ENCODE results near the gene ICA1.

DNA sequence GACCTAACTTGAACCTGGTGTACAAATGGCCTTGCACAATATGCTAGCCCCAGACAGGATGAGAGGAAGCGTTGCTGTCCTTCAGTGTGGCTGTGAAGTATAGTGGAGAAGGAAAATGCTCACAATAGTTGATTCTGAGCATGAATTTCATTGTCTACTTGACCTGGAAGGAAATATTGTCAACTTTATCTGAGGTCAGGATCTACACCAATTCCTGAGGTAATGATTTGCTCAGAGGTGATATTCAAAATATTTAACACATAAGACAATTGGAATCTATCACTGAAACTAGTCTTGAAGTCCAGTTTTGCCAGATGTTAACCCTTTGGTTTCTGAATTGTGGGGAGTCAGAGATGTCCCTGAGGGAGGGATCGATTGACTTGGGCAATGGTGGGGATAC, 20.9 kb upstream of the ICA1 start:
- TF ChIP-seq, protein P1, sequence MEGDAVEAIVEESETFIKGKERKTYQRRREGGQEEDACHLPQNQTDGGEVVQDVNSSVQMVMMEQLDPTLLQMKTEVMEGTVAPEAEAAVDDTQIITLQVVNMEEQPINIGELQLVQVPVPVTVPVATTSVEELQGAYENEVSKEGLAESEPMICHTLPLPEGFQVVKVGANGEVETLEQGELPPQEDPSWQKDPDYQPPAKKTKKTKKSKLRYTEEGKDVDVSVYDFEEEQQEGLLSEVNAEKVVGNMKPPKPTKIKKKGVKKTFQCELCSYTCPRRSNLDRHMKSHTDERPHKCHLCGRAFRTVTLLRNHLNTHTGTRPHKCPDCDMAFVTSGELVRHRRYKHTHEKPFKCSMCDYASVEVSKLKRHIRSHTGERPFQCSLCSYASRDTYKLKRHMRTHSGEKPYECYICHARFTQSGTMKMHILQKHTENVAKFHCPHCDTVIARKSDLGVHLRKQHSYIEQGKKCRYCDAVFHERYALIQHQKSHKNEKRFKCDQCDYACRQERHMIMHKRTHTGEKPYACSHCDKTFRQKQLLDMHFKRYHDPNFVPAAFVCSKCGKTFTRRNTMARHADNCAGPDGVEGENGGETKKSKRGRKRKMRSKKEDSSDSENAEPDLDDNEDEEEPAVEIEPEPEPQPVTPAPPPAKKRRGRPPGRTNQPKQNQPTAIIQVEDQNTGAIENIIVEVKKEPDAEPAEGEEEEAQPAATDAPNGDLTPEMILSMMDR (conservative IDR thresholded peaks at IDR 0.05; ENCODE audit: low read depth, low read length), result no peak
- TF ChIP-seq EZH2 (IDR thresholded peaks at IDR 0.05; ENCODE audit: low read length, unreplicated experiment), result no peak

All from PC-3 (cell line).